NT2/D1 (cell line): Measurements from ENCODE around the gene FAM209A.
"Not testable (repeated sequence)": the region's sequence is repeated elsewhere in the genome, so short reads cannot be mapped to it uniquely, and the experiment has no call there.

Experiments
- DNase-seq: peaks from one replicate; pipeline ENCODE4 v3.0.0-alpha.2; 2011; ENCODE audit warnings: low read depth, low spot score
- H3K27me3 ChIP-seq: 2 replicates; pipeline ENCODE4 v1.6.0; 2011; ENCODE audit warnings: mild to moderate bottlenecking; ENCODE audit not compliant: insufficient read length, insufficient read depth
- H3K36me3 ChIP-seq: 2 replicates; pipeline ENCODE4 v1.6.1; 2011; ENCODE audit warnings: mild to moderate bottlenecking, low read length, mixed read lengths; ENCODE audit not compliant: insufficient read depth, insufficient read length
- H3K4me1 ChIP-seq: 2 replicates; pipeline ENCODE4 v1.5.1; 2011; ENCODE audit not compliant: insufficient read depth, insufficient read length
- H3K4me3 ChIP-seq: 2 replicates; pipeline ENCODE4 v1.5.1; 2011; ENCODE audit warnings: low read depth; ENCODE audit not compliant: insufficient read length
- H3K9ac ChIP-seq: 2 replicates; pipeline ENCODE4 v1.6.0; 2011; ENCODE audit warnings: low read depth; ENCODE audit not compliant: insufficient read length
- H3K9me3 ChIP-seq: 2 replicates; pipeline ENCODE4 v1.5.1; 2011; ENCODE audit warnings: mild to moderate bottlenecking, low read length; ENCODE audit not compliant: insufficient read depth
- SUZ12 ChIP-seq: IDR thresholded peaks from 2 replicates; pipeline ENCODE4 v1.6.1; 2011; ENCODE audit not compliant: insufficient read length, insufficient read depth; ENCODE audit errors: extremely low read depth
- YY1 ChIP-seq: IDR thresholded peaks from 2 replicates; pipeline ENCODE4 v1.6.1; 2011; ENCODE audit not compliant: insufficient read length, insufficient read depth
- ZNF274 ChIP-seq: IDR thresholded peaks from 2 replicates; pipeline ENCODE4 v1.6.1; 2011; ENCODE audit warnings: mild to moderate bottlenecking, low read depth, low read length

FAM209A gene

DNA sequence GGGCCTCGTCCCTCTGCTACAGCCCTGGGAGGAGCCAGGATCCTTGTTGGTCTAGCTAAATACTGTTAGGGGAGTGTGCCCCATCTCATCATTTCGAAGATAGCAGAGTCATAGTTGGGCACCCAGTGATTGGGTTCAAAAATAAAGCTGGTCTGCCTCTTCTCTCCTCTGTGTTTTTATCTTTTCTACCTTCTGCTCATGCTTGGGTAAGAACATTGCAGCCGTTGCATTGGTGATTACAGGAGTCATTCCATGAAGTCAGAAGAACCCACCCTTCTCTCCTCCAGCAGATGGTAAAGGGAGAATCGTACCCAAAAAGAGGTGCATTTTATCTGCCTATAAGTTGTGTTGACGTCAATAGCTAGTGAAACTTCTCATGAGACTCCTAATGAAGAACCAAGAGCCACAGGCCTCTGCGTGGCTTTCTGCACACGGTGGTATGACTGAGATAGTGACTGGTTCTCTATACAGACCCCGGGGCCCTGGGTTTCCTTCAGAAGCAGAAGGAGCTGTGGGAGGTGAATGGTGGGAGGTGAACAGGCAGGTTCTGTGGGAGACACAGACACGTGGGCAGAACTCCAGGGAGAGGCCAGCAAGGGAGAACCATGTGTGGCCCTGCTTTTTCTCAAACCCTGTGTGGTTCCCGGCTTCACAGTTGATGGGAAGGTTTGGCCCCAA is 5.7 kb upstream of the FAM209A start:
- peaks cover 56% of the 10 kb centered on the region for H3K36me3 ChIP-seq
- H3K9ac ChIP-seq: no peak overlapping the region
- H3K4me3 ChIP-seq: no peak overlapping the region
- no peaks in the 10 kb centered on the region for H3K27me3 ChIP-seq
- H3K4me1 ChIP-seq: peaks cover 1% of the 10 kb centered on the region
- peaks cover 44% of the 10 kb centered on the region for H3K9me3 ChIP-seq
- DNase-seq: no peak
- TF ChIP-seq YY1 (no peak), SUZ12 (no peak), ZNF274 (no peak)

DNA sequence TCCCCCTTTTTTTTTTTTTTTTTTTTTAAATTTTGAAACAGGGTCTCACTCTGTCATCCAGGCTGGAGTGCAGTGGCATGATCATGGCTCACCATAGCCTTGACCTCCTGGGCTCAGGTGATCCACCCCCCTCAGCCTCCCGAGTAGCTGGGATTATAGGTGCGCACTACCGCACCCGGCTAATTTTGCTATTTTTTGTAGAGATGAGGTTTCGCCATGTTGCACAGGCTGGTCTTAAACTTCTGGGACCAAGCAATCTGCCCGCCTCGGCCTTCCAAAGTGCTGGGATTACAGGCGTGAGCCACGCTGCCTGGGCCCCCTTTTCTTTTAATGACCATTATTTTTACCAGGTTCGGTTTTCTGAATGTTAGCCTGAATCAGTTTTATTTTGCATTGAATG is 5.0 kb upstream of the FAM209A start:
- no peak for TF ChIP-seq ZNF274
- no peak for TF ChIP-seq SUZ12
- no peak for TF ChIP-seq YY1
- no peaks in the 10 kb centered on the region for H3K4me1 ChIP-seq
- H3K4me3 ChIP-seq: no peak overlapping the region
- no peak for DNase-seq
- H3K9ac ChIP-seq: no peak overlapping the region
- H3K36me3 ChIP-seq: peaks cover 50% of the 10 kb centered on the region
- H3K27me3 ChIP-seq: no peaks in the 10 kb centered on the region
- peaks cover 44% of the 10 kb centered on the region for H3K9me3 ChIP-seq

DNA sequence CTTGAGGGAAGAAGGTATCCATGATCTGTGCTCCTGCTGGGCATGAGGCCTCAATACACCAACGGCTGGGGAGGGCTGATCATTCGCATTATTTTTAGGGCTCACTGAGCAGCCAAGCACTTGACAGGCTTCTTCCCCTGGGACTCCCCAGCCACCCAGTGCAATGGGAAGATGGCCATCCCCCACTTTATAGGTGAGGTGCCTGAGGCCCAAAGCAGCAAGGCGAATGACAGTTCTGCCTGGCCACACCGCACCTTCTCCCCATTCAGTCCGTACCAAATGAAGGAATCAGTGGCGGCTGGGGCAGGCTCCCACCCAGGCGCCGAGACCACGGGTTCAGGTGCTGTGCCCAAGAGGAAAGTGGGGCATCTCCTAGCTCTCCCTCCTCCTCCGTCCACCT is 4.4 kb upstream of the FAM209A start:
- DNase-seq: no peak

DNA sequence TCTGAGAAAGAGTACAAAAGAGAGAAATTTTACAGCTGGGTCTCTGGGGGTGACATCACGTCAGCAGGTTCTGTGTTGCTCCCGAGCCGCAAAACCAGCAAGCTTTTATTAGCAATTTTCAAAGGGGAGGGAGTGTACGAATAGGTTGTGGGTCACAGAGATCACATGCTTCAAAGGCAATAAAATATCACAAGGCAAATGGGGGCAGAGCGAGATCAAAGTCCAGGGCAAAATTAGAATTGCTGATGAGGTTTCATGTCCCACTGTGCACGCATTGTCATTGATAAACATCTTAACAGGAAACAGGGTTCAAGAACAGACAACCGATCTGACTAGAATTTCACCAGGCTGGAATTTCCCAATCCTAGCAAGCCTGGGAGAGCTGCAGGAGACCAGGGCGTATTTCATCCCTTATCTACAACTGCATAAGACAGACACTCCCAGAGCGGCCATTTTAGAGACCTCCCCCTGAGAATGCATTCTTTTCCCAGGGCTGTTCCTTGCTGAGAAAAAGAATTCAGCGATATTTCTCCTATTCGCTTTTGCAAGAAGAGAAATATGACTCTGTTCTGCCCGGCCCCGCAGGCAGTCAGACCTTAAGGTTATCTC is 3.7 kb upstream of the FAM209A start:
- not testable (repeated sequence) for H3K4me3 ChIP-seq, H3K4me1 ChIP-seq, H3K27me3 ChIP-seq, H3K9ac ChIP-seq
- peak; percentile 6 for DNase-seq
- Histone ChIP-seq H3K9me3 (peaks cover 44% of the 10 kb centered on the region), H3K36me3 (peaks cover 42% of the 10 kb centered on the region)

More for the DNA sequence above, 4.4 kb upstream of the FAM209A start:
- Histone ChIP-seq H3K36me3 (peaks cover 47% of the 10 kb centered on the region), H3K4me1 (no peaks in the 10 kb centered on the region), H3K4me3 (no peak overlapping the region), H3K9ac (no peak overlapping the region), H3K9me3 (peaks cover 44% of the 10 kb centered on the region), H3K27me3 (no peaks in the 10 kb centered on the region)
- no peak for TF ChIP-seq ZNF274
- no peak for TF ChIP-seq SUZ12
- TF ChIP-seq YY1: no peak

DNA sequence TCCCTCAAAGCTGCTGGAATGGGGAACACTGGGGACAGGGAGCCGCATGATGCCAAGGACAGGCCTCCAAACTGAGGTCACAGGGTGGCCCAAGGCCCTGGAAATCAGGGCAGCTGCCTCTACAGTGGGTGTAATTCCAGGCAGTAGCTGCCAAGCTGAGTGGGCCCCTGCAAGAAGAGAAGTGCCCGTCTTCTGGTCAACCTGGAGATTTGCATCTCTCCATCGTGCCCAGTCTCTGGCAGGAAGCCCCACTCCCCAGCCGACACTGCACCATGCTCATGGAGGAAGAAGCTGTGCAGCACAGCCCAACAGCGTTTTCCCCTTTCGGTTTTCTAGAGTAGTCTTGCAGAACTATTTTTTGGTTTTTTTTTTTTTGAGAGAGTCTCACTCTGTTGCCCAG is 2.2 kb upstream of the FAM209A start:
- Histone ChIP-seq H3K9me3 (peaks cover 44% of the 10 kb centered on the region), H3K9ac (no peak overlapping the region), H3K27me3 (no peaks in the 10 kb centered on the region), H3K4me3 (no peak overlapping the region), H3K4me1 (no peaks in the 10 kb centered on the region), H3K36me3 (peaks cover 30% of the 10 kb centered on the region)
- TF ChIP-seq YY1 (no peak), ZNF274 (no peak), SUZ12 (no peak)
- DNase-seq: no peak

DNA sequence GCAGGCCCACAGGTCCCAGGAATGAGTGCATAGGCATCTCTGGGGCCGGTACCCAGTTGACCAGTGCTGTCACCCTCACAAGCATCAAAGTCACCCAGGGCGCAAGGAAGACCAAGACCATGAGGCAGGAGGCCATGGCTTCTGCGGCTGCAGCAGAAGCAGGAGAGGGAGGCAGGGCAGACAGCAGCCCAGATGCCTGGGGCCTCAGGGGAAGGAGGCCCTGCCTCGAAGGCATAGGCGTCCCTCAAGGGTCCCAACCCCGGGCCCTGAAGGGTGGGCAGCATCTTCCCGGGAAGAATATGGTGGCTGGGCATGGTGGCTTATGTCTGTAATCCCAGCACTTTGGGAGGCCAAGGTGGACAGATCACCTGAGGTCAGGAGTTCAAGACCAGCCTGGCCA is 3.0 kb downstream of the FAM209A start:
- Histone ChIP-seq H3K4me1 (no peaks in the 10 kb centered on the region), H3K4me3 (no peak overlapping the region), H3K36me3 (no peaks in the 10 kb centered on the region), H3K27me3 (no peaks in the 10 kb centered on the region), H3K9me3 (no peaks in the 10 kb centered on the region), H3K9ac (no peak overlapping the region)
- DNase-seq: no peak
- TF ChIP-seq ZNF274 (no peak), YY1 (no peak), SUZ12 (no peak)

DNA sequence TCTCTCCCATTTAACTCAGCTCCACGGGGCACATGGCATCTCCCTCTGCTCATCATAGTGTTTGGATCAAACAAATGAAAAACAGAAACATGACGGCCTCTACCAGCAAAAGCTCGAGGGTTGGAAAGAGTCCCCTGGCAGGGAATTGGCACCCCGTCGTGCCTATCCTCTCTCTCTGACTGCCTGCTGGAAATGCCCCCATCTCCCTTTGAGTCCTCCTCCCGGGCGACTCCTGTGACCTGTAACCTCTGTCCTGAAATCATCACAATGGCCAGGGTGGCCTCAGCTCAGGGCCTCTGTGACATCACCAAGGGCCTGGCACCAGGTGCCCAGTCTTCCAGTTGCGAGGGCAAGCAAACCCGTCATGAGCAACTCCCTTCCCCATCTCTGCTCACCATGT is 8.4 kb downstream of the FAM209A start, which contains the start of gene FAM209B:
TSS of gene FAM209B (plus strand) at position 301 of the 400 bp plus-strand sequence. CDS start at position 397, 96 bp downstream.
- not testable (repeated sequence) for DNase-seq, H3K27me3 ChIP-seq, H3K9ac ChIP-seq, H3K36me3 ChIP-seq, H3K4me3 ChIP-seq, H3K4me1 ChIP-seq, H3K9me3 ChIP-seq

DNA sequence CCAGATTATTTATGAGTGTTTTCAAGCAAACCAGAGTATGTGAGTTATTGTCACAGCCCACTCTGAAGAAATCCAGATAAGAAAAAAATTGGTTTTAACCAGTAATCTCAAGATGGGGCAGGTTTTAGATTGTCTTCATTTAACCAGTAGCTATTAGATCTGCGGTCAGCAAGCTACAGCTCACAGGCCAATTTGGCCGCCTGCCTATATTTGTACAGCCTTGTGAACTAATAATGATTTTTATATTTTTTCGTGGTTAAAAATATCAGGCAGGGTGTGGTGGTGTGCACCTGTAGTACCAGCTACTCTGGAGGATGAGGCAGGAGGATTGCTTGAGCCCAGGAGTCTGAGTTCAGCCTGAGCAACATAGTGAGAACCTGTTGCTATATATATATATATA is 13.5 kb downstream of the FAM209A start:
- Histone ChIP-seq H3K4me3 (no peak overlapping the region), H3K4me1 (no peaks in the 10 kb centered on the region), H3K27me3 (no peaks in the 10 kb centered on the region), H3K9me3 (no peaks in the 10 kb centered on the region), H3K36me3 (no peaks in the 10 kb centered on the region), H3K9ac (no peak overlapping the region)
- no peak for DNase-seq
- TF ChIP-seq ZNF274: no peak
- TF ChIP-seq YY1: no peak
- TF ChIP-seq SUZ12: no peak
